ENCODE measurements around the gene AGRN.

AGRN gene

DNA sequence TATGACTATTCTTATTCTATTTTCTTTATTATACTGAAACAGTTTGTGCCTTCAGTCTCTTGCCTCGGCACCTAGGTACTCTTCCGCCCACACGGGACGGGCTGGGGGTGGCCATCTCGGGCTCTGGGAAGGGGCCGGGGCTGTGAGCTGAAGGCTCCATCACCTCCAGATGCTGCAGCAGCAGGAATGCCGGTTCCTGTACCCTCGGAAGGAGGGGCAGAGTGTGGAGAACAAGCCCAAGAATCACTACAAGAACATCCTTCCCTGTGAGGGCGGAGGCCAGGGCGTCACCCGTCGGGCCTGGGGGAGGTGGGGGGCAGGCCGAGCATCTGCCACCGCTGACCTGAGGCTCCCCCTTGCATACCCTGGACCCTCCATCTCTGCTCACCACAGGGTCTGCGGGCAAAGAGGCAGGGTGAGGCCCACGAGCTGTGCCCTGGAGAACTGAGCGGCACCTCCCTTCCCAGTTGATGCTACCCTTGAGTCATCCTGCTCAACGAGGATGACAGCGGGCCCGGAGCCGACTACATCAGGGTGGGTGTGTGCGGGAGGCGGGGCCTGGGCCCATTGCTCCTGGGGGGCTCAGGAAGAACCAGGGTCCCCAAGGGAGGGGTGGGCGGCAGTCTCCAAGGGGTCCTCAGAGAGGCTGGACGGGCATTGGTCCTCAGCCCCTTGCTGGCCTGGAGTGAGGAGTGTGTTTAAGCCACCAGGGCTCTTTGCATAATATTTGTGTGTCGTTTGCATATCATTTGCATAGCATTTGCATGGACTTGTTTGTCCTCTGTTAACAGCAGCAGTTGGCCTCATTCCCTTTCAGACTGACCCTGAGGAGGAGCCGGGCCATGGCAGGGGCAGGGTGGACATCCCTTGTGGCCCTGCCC, 46.7 kb downstream of the AGRN start:
- H3K9me2 ChIP-seq (replicated peaks; ENCODE audit: insufficient read depth, low read length): no peaks in the 10 kb centered on the region
- H3K4me3 ChIP-seq (ENCODE audit: low read length): no peak overlapping the region
- no peaks in the 10 kb centered on the region for H3F3A ChIP-seq (ENCODE audit: insufficient read depth, low read length)
- no peak for DNase-seq
- no peaks in the 10 kb centered on the region for H3K36me3 ChIP-seq (replicated peaks; ENCODE audit: insufficient read depth, low read length)
- no peaks in the 10 kb centered on the region for H4K20me1 ChIP-seq (ENCODE audit: insufficient read depth, low read length)
- no peak for TF ChIP-seq EZH2 (optimal IDR thresholded peaks at IDR 0.05; ENCODE audit: low read depth, low read length)
- no peak for TF ChIP-seq EZH2phosphoT487 (IDR thresholded peaks at IDR 0.05; ENCODE audit: low read length)
- TF ChIP-seq, protein P1, sequence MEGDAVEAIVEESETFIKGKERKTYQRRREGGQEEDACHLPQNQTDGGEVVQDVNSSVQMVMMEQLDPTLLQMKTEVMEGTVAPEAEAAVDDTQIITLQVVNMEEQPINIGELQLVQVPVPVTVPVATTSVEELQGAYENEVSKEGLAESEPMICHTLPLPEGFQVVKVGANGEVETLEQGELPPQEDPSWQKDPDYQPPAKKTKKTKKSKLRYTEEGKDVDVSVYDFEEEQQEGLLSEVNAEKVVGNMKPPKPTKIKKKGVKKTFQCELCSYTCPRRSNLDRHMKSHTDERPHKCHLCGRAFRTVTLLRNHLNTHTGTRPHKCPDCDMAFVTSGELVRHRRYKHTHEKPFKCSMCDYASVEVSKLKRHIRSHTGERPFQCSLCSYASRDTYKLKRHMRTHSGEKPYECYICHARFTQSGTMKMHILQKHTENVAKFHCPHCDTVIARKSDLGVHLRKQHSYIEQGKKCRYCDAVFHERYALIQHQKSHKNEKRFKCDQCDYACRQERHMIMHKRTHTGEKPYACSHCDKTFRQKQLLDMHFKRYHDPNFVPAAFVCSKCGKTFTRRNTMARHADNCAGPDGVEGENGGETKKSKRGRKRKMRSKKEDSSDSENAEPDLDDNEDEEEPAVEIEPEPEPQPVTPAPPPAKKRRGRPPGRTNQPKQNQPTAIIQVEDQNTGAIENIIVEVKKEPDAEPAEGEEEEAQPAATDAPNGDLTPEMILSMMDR (IDR thresholded peaks at IDR 0.05; ENCODE audit: low read length): no peak
- H2AFZ ChIP-seq (ENCODE audit: low read length): no peak overlapping the region
- no peak overlapping the region for H3K27ac ChIP-seq (ENCODE audit: low read length)
- H3K79me2 ChIP-seq (ENCODE audit: low read length): no peaks in the 10 kb centered on the region
- H3K4me2 ChIP-seq (ENCODE audit: low read depth, low read length): no peak overlapping the region
- peaks cover 4% of the 10 kb centered on the region; the same call in 1 of the 2 replicates for H3K4me1 ChIP-seq (ENCODE audit: low read length)
- H3K9me3 ChIP-seq (replicated peaks; ENCODE audit: insufficient read depth, low read length): no peaks in the 10 kb centered on the region
- H3K27me3 ChIP-seq (replicated peaks; ENCODE audit: insufficient read depth, low read length): peaks cover 75% of the 10 kb centered on the region
- H3K9ac ChIP-seq (ENCODE audit: low read length): no peak overlapping the region

DNA sequence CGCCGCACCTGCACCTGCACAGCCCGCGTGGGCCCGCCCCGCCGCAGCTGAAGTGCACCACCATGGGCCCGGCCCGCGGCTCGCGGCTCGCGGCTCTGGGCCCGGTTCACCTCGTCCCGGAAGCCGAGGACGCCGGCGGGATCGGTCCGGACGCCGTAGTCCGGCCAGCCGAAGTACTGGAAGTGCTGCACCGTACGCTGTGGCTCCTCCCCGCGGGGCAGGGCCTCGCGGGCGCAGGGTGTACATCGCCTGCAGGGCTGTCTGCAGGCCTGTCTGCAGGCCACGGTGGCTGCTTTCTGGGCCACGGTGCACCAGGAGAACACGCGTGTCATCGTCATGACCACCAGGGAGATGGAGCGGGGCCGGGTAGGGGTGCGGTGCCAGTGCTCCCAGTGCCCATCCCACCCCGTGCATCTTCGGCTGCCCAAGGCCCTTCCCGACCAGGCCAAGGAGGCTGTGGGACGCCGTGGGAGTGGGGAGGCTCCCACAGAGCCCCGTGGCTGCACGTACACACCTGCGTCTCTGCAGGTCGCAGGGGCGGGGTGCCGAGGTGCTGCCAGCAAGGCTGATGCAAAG, 47.5 kb downstream of the AGRN start:
- Histone ChIP-seq H4K20me1 (ENCODE audit: insufficient read depth, low read length) (no peaks in the 10 kb centered on the region), H3K4me2 (ENCODE audit: low read depth, low read length) (no peak overlapping the region)
- no peak for DNase-seq

GRCh38 chr1:1067860-1068516, 48.1 kb downstream of the AGRN start:
- Histone ChIP-seq H3K9me3 (replicated peaks; ENCODE audit: insufficient read depth, low read length) (no peaks in the 10 kb centered on the region), H3K4me2 (ENCODE audit: low read depth, low read length) (peak overlapping the region; percentile 62), H3K4me1 (ENCODE audit: low read length) (peaks cover 4% of the 10 kb centered on the region; the same call in 1 of the 2 replicates), H2AFZ (ENCODE audit: low read length) (no peak overlapping the region), H3K9ac (ENCODE audit: low read length) (no peak overlapping the region), H3K36me3 (replicated peaks; ENCODE audit: insufficient read depth, low read length) (no peaks in the 10 kb centered on the region), H4K20me1 (ENCODE audit: insufficient read depth, low read length) (no peaks in the 10 kb centered on the region), H3K4me3 (ENCODE audit: low read length) (peak overlapping the region; percentile 34; the same call in 1 of the 2 replicates), H3K9me2 (replicated peaks; ENCODE audit: insufficient read depth, low read length) (no peaks in the 10 kb centered on the region), H3K27me3 (replicated peaks; ENCODE audit: insufficient read depth, low read length) (peaks cover 77% of the 10 kb centered on the region), H3K79me2 (ENCODE audit: low read length) (no peaks in the 10 kb centered on the region), H3K27ac (ENCODE audit: low read length) (no peak overlapping the region), H3F3A (ENCODE audit: insufficient read depth, low read length) (no peaks in the 10 kb centered on the region)
- TF ChIP-seq EZH2phosphoT487 (IDR thresholded peaks at IDR 0.05; ENCODE audit: low read length): no peak
- TF ChIP-seq, protein P1 (IDR thresholded peaks at IDR 0.05; ENCODE audit: low read length): no peak
- TF ChIP-seq EZH2 (optimal IDR thresholded peaks at IDR 0.05; ENCODE audit: low read depth, low read length): no peak
- DNase-seq: no peak

More for the DNA sequence above, 47.5 kb downstream of the AGRN start:
- H3K4me1 ChIP-seq (ENCODE audit: low read length): peaks cover 4% of the 10 kb centered on the region; the same call in 1 of the 2 replicates
- no peaks in the 10 kb centered on the region for H3K9me2 ChIP-seq (replicated peaks; ENCODE audit: insufficient read depth, low read length)
- no peaks in the 10 kb centered on the region for H3K9me3 ChIP-seq (replicated peaks; ENCODE audit: insufficient read depth, low read length)
- no peaks in the 10 kb centered on the region for H3F3A ChIP-seq (ENCODE audit: insufficient read depth, low read length)
- H2AFZ ChIP-seq (ENCODE audit: low read length): no peak overlapping the region
- TF ChIP-seq EZH2 (optimal IDR thresholded peaks at IDR 0.05; ENCODE audit: low read depth, low read length) (no peak), EZH2phosphoT487 (IDR thresholded peaks at IDR 0.05; ENCODE audit: low read length) (no peak)
- TF ChIP-seq, protein P1 (IDR thresholded peaks at IDR 0.05; ENCODE audit: low read length): no peak
- no peak overlapping the region for H3K4me3 ChIP-seq (ENCODE audit: low read length)
- no peak overlapping the region for H3K9ac ChIP-seq (ENCODE audit: low read length)
- H3K36me3 ChIP-seq (replicated peaks; ENCODE audit: insufficient read depth, low read length): no peaks in the 10 kb centered on the region
- peaks cover 77% of the 10 kb centered on the region for H3K27me3 ChIP-seq (replicated peaks; ENCODE audit: insufficient read depth, low read length)
- H3K27ac ChIP-seq (ENCODE audit: low read length): no peak overlapping the region
- H3K79me2 ChIP-seq (ENCODE audit: low read length): no peaks in the 10 kb centered on the region

Measured in MM.1S (cell line).